ENCODE data around the gene BEAN1. TPM values are rescaled to one million over a fixed set of nuclear protein-coding genes. Genes with fewer than 3 reads are reported as not detected.

The BEAN1 gene
- polyA plus RNA-seq, 1 of the 3 experiments (the other 2 are of a cell fraction), result 0.07 TPM

DNA sequence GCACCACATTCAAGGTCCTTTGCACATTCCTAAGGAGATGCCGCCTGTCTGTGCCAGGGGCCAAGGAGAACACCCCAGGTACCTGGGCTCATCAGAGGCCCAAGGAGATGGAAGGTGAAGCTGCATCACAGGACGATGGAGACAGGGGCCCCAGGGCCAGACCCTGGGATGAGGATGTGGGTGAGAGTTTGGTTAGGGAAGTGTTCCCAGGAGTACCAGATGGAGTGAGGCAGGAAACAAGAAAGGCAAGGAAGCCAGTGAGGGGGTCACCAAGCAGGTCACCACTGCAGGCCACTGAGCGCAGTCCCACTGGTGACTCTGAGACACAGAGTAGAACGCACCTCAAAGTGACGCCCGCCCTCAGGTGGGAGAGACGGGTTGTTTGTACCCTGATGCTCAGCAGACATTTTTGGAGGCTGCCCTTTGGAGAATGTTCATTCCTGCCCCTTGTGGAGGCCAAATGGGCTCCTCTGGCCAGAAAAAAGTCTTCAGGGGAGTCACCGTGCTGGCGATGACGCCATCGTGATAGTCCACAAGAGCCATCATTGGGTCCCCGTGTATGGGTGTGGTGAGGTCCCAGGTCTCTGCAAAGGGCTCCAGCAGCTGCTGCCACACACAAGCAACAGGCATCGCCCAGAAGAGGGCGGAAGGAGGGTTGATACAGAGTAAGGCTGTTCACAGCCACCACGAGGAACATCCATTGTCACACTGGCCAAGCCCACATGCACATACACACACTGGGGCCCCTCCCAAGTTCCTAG, 57.5 kb downstream of the BEAN1 start:
- no peak overlapping the region for H3K4me3 ChIP-seq (ENCODE audit: low read depth in 2 of 2, low read length in 1 of 2)
- no peak for TF ChIP-seq RCOR1 (IDR thresholded peaks at IDR 0.05; ENCODE audit: low read length)
- no peaks in the 10 kb centered on the region for H3K9me3 ChIP-seq
- ChIA-PET POLR2A (no interaction called here), CTCF (interaction anchor here (0.6 to 22.3 kb wide), 7 partner anchors 9 to 128 kb away, joined by 3 to 299 read pairs (median 5); no protein-coding TSS in a partner anchor)
- H3K9ac ChIP-seq, result no peak overlapping the region
- H3K36me3 ChIP-seq (replicated peaks in 1 of 2; ENCODE audit: control insufficient read depth in 1 of 2, insufficient read depth in 2 of 2, low read length in 1 of 2), result no peaks in the 10 kb centered on the region
- no peaks in the 10 kb centered on the region for H3K27me3 ChIP-seq (ENCODE audit: insufficient read depth)
- H3K9me2 ChIP-seq, result no peaks in the 10 kb centered on the region
- H3F3A ChIP-seq (replicated peaks; ENCODE audit: insufficient read depth), result peaks cover 4% of the 10 kb centered on the region
- H2AFZ ChIP-seq (ENCODE audit: low read depth), result no peak overlapping the region
- H3K79me2 ChIP-seq (ENCODE audit: insufficient read depth), result no peaks in the 10 kb centered on the region
- no peak overlapping the region for H3K27ac ChIP-seq (ENCODE audit: low read depth in 2 of 2, low read length in 1 of 2)
- H3K4me2 ChIP-seq, result no peak overlapping the region
- peaks cover 10% of the 10 kb centered on the region in 2 experiments; a peak in 2 of 4 replicates for H3K4me1 ChIP-seq (ENCODE audit: control insufficient read depth in 1 of 2, insufficient read depth in 2 of 2, low read depth in 1 of 2, low read length in 1 of 2)
- no peaks in the 10 kb centered on the region for H4K20me1 ChIP-seq (ENCODE audit: insufficient read depth)
- no peak for DNase-seq
- WGBS (ENCODE audit: low lambda C conversion rate), result 83% methylated on average over 12 of the region's 15 CpGs

DNA sequence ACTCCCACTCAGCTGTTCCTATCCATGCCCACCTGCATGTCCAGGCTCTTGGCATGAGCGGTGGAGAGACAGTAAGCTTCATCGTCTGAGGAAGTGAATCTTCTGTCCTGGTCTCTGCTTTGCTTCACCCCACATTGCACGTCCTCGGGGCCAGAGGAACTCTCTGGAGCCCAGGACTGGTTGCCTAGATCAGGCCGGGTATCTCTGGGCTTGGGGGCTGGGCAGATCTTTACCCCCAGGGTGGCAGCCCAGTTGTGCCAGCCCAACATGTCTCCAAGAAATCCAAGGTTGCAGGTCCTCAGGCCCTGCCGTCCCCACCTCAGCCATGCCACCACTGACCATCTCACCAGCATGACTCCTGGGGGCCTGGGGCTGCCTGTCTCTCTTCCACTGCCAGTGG, 58.3 kb downstream of the BEAN1 start:
- H3K4me3 ChIP-seq (ENCODE audit: low read depth in 2 of 2, low read length in 1 of 2), result no peak overlapping the region

More for the DNA sequence above, 58.3 kb downstream of the BEAN1 start:
- Histone ChIP-seq H3K27me3 (ENCODE audit: insufficient read depth) (no peaks in the 10 kb centered on the region), H3K4me1 (ENCODE audit: control insufficient read depth in 1 of 2, insufficient read depth in 2 of 2, low read depth in 1 of 2, low read length in 1 of 2) (peaks cover 10% of the 10 kb centered on the region in 2 experiments; a peak in 2 of 4 replicates), H3K9me2 (no peaks in the 10 kb centered on the region), H4K20me1 (ENCODE audit: insufficient read depth) (no peaks in the 10 kb centered on the region), H3K36me3 (replicated peaks in 1 of 2; ENCODE audit: control insufficient read depth in 1 of 2, insufficient read depth in 2 of 2, low read length in 1 of 2) (no peaks in the 10 kb centered on the region), H3K4me2 (no peak overlapping the region), H2AFZ (ENCODE audit: low read depth) (no peak overlapping the region), H3K79me2 (ENCODE audit: insufficient read depth) (no peaks in the 10 kb centered on the region), H3K9ac (no peak overlapping the region), H3K27ac (ENCODE audit: low read depth in 2 of 2, low read length in 1 of 2) (no peak overlapping the region), H3F3A (replicated peaks; ENCODE audit: insufficient read depth) (peaks cover 4% of the 10 kb centered on the region), H3K9me3 (no peaks in the 10 kb centered on the region)
- CTCF ChIA-PET, result interaction anchor here (1.6 to 22.3 kb wide), 2 partner anchors 10 to 82 kb away, joined by 3 to 299 read pairs; no protein-coding TSS in a partner anchor
- POLR2A ChIA-PET, result no interaction called here
- no peak for TF ChIP-seq GATA2 (CRISPR knock-in tag; IDR thresholded peaks at IDR 0.05)
- no peak for TF ChIP-seq FOXM1 (IDR thresholded peaks at IDR 0.05; ENCODE audit: low read depth)
- TF ChIP-seq ELF1 (IDR thresholded peaks at IDR 0.05), result no peak
- no peak for TF ChIP-seq NRF1 (IDR thresholded peaks at IDR 0.05; ENCODE audit: low read depth, low read length)
- no peak for TF ChIP-seq MXI1 (IDR thresholded peaks at IDR 0.05; ENCODE audit: low read depth, low read length)
- TF ChIP-seq CHD2 (IDR thresholded peaks at IDR 0.05; ENCODE audit: low read length, partially characterized antibody), result no peak
- no peak for TF ChIP-seq EZH2phosphoT487 (IDR thresholded peaks at IDR 0.05; ENCODE audit: borderline replicate concordance, low read depth)
- no peak for TF ChIP-seq SMC3 (IDR thresholded peaks at IDR 0.05; ENCODE audit: low read depth, low read length)
- no peak for TF ChIP-seq FOSL2 (IDR thresholded peaks at IDR 0.05; ENCODE audit: borderline replicate concordance, low read depth)
- no peak for TF ChIP-seq JUND (IDR thresholded peaks at IDR 0.05)
- no peak for TF ChIP-seq TAF1 (IDR thresholded peaks at IDR 0.05; ENCODE audit: borderline replicate concordance, low read depth, low read length)
- TF ChIP-seq TEAD4 (IDR thresholded peaks at IDR 0.05; ENCODE audit: borderline replicate concordance, insufficient read depth), result no peak
- TF ChIP-seq RFX5 (IDR thresholded peaks at IDR 0.05; ENCODE audit: low read length), result no peak
- TF ChIP-seq, protein P1, sequence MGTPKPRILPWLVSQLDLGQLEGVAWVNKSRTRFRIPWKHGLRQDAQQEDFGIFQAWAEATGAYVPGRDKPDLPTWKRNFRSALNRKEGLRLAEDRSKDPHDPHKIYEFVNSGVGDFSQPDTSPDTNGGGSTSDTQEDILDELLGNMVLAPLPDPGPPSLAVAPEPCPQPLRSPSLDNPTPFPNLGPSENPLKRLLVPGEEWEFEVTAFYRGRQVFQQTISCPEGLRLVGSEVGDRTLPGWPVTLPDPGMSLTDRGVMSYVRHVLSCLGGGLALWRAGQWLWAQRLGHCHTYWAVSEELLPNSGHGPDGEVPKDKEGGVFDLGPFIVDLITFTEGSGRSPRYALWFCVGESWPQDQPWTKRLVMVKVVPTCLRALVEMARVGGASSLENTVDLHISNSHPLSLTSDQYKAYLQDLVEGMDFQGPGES (IDR thresholded peaks at IDR 0.05; ENCODE audit: low read depth, low read length), result no peak
- TF ChIP-seq MEF2A (IDR thresholded peaks at IDR 0.05; ENCODE audit: borderline replicate concordance, low read depth), result no peak
- WGBS (ENCODE audit: low lambda C conversion rate), result 89% methylated on average over 5 of the region's 6 CpGs
- no peak for DNase-seq

All from SK-N-SH (cell line).